RWPE2 (cell line): ENCODE data around the gene NCF4.

ENCODE experiments used
- ATAC-seq: fragments of 200-7000 bp; cut with Tn5 transposase; 3 replicates; pipeline ENCODE4 v1.9.1; 2021; ENCODE audit warnings: low read depth
- DNase-seq: peaks from one replicate; pipeline ENCODE4 v3.0.0-alpha.2; 2020; ENCODE audit warnings: low spot score
- H3K27ac ChIP-seq: fragments of 450-650 bp; 2 replicates; pipeline ENCODE4 v1.5.1; 2017; ENCODE audit warnings: mild to moderate bottlenecking; ENCODE audit not compliant: poor library complexity, severe bottlenecking
- H3K27me3 ChIP-seq: fragments of 250-450 bp; sonication (Bioruptor Pico); 2 replicates; pipeline ENCODE4 v1.5.1; 2021; ENCODE audit warnings: mild to moderate bottlenecking, moderate library complexity; ENCODE audit not compliant: insufficient read depth, poor library complexity, severe bottlenecking
- H3K36me3 ChIP-seq: fragments of 250-450 bp; sonication (Bioruptor Pico); 2 replicates; pipeline ENCODE4 v1.5.1; 2020; ENCODE audit warnings: low read depth, mild to moderate bottlenecking, moderate library complexity
- H3K4me1 ChIP-seq: fragments of 250-450 bp; sonication (Bioruptor Pico); 2 replicates; pipeline ENCODE4 v1.5.1; 2021; ENCODE audit warnings: mild to moderate bottlenecking, moderate library complexity; ENCODE audit not compliant: insufficient read depth, poor library complexity, severe bottlenecking
- H3K4me3 ChIP-seq: fragments of 250-450 bp; sonication (Bioruptor Pico); 2 replicates; pipeline ENCODE4 v1.5.1; 2021; ENCODE audit warnings: mild to moderate bottlenecking, moderate library complexity; ENCODE audit not compliant: severe bottlenecking
- H3K9me3 ChIP-seq: fragments of 250-450 bp; sonication (Bioruptor Pico); 2 replicates; pipeline ENCODE4 v1.5.1; 2021; ENCODE audit warnings: mild to moderate bottlenecking, moderate library complexity; ENCODE audit not compliant: severe bottlenecking
- CTCF ChIP-seq: fragments of 450-650 bp; IDR thresholded peaks from one replicate; pipeline ENCODE4 v1.5.1; 2017; ENCODE audit warnings: mild to moderate bottlenecking, moderate library complexity; ENCODE audit not compliant: poor library complexity, severe bottlenecking

Gene NCF4

GRCh38 chr22:36904260-36904880 lies 43.6 kb downstream of the NCF4 start:
- no peaks in the 10 kb centered on the region for H3K27me3 ChIP-seq
- no peak overlapping the region for H3K27ac ChIP-seq
- DNase-seq (no peak), ATAC-seq (no peak)
- H3K9me3 ChIP-seq, result no peaks in the 10 kb centered on the region
- H3K36me3 ChIP-seq, result no peaks in the 10 kb centered on the region
- no peak for TF ChIP-seq CTCF
- no peak overlapping the region for H3K4me3 ChIP-seq
- H3K4me1 ChIP-seq, result no peaks in the 10 kb centered on the region

DNA sequence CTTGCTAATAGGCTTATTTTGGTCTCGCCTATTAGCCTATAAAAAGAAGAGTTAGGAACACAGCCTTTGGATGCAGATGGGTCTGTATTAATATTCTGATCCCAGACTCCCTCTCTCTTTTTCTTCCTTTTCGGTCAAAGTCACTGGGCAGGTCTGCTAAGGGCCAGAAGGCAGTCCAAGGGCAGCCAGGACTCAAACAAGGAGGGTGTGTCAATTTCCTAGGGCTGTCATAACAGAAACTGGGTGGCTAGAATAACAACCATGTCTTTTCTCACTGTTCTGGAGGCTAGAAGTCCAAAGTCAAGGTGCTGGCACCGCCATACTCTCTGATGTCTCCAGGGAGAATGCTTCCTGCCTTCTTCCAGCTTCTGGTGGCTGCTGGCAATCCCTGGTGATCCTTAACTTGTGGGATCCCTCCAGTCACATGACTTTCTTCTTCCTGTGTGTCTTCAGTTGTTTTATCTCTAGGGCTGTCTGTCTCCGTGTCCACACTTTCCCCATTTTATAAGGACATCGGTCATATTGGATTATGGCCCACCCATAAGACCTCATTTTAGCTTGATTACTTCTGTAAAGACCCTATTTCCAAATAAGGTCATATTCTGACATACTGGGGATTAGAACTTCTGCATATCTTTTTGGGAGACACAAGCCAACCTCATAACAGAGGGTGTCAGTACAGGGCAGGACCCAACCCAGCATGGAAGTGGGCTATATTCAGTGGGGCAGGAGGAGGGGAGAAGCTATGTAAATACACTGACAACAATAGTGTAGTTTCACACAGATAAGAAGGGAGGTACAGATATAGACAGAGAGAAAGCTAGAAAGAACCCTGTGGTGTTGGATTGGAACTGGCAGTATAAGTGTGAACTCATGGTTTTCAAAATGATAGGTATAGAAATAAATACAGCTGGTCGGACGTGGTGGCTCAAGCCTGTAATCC lies 46.7 kb downstream of the NCF4 start:
- DNase-seq (no peak), ATAC-seq (no peak)

GRCh38 chr22:36910461-36910860 lies 49.7 kb downstream of the NCF4 start:
- ATAC-seq (no peak), DNase-seq (no peak)
- Histone ChIP-seq H3K27ac (no peak overlapping the region), H3K4me1 (no peaks in the 10 kb centered on the region), H3K4me3 (no peak overlapping the region), H3K9me3 (no peaks in the 10 kb centered on the region), H3K27me3 (no peaks in the 10 kb centered on the region), H3K36me3 (no peaks in the 10 kb centered on the region)
- no peak for TF ChIP-seq CTCF

More for the DNA sequence above, 46.7 kb downstream of the NCF4 start:
- H3K27ac ChIP-seq, result no peak overlapping the region
- H3K9me3 ChIP-seq, result no peaks in the 10 kb centered on the region
- no peaks in the 10 kb centered on the region for H3K4me1 ChIP-seq
- H3K27me3 ChIP-seq, result no peaks in the 10 kb centered on the region
- TF ChIP-seq CTCF, result no peak
- H3K4me3 ChIP-seq, result no peak overlapping the region
- no peaks in the 10 kb centered on the region for H3K36me3 ChIP-seq

DNA sequence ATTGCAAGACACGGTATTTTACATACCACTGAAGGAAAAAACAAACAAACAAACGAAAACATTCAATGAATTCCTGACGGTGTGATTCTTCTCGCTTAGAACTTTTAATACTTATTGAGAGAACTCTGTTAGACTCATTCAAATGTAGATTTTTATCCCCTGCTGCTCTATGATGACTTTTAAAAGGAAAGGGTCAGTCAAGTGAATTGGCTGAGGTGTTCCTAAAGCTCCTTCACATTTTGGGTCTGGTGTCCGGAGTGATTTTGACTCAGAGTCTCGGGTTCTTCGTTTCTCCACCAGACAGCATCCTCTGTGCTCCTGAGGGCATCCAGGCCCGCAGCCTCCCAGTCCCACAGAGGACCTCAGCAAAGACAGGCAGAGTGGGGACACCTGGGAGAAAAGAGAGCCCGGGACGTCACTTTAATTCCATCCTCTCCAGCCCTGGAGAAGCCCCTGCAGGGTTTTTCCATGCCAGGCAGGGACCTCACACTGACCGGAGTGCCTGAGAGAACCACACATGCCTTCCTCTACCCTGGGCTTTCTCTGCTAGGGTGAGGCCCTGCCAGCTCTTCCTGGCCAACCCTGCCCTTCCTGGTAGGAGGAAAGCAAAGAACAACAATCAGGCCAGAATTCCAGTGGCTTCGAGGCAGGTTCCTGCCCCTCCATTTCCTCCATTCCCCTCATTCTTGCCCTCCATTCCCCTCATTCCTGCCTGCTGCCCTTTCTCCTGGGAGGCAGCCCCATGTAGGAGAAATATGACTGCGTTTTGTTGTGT lies 51.3 kb downstream of the NCF4 start:
- H3K36me3 ChIP-seq, result no peaks in the 10 kb centered on the region
- H3K4me1 ChIP-seq, result no peaks in the 10 kb centered on the region
- TF ChIP-seq CTCF, result no peak
- H3K27ac ChIP-seq, result no peak overlapping the region
- DNase-seq, result no peak
- no peaks in the 10 kb centered on the region for H3K27me3 ChIP-seq
- no peak overlapping the region for H3K4me3 ChIP-seq
- ATAC-seq, result no peak
- no peaks in the 10 kb centered on the region for H3K9me3 ChIP-seq
